Smooth muscle cell (in vitro differentiated cells): Measurements from ENCODE around the gene APC2. TPM values are rescaled to one million over a fixed set of nuclear protein-coding genes. Genes with fewer than 3 reads are reported as not detected.
A peak's percentile ranks its signal among the peaks of the same experiment; 100 is the strongest.

Experiments used
- DNase-seq: peaks from one replicate; lab custom pipeline; 2025; ENCODE audit not compliant: unreplicated experiment; lab: John Stamatoyannopoulos, UW
- H2AFZ ChIP-seq: fragments of 200-600 bp; sonication (generic); 2 replicates; pipeline ENCODE4 v1.6.0; 2016; ENCODE audit warnings: antibody characterized with exemption, low read depth, mild to moderate bottlenecking
- H3F3A ChIP-seq: fragments of 200-600 bp; sonication (generic); 2 replicates; pipeline ENCODE4 v1.6.0; 2017; ENCODE audit warnings: antibody characterized with exemption, low read depth
- H3K27ac ChIP-seq: fragments of 200-600 bp; sonication (generic); 2 replicates; pipeline ENCODE4 v1.5.1; 2016; ENCODE audit warnings: low read depth, mild to moderate bottlenecking
- H3K27me3 ChIP-seq: fragments of 200-600 bp; sonication (generic); 2 replicates; pipeline ENCODE4 v1.6.1; 2016; ENCODE audit warnings: low read depth, mild to moderate bottlenecking
- H3K36me3 ChIP-seq: fragments of 200-600 bp; sonication (generic); 2 replicates; pipeline ENCODE4 v1.5.1; 2016; ENCODE audit warnings: low read depth
- H3K4me1 ChIP-seq: fragments of 200-600 bp; sonication (generic); 2 replicates; pipeline ENCODE4 v1.5.1; 2016; ENCODE audit warnings: low read depth
- H3K4me2 ChIP-seq: fragments of 200-600 bp; sonication (generic); 2 replicates; pipeline ENCODE4 v1.6.0; 2016; ENCODE audit warnings: mild to moderate bottlenecking
- H3K4me3 ChIP-seq: fragments of 200-600 bp; sonication (generic); 2 replicates; pipeline ENCODE4 v1.5.1; 2016; ENCODE audit warnings: mild to moderate bottlenecking
- H3K79me2 ChIP-seq: fragments of 200-600 bp; sonication (generic); 2 replicates; pipeline ENCODE4 v1.6.0; 2016; ENCODE audit warnings: low read depth, mild to moderate bottlenecking
- H3K9ac ChIP-seq: fragments of 200-600 bp; sonication (generic); 2 replicates; pipeline ENCODE4 v1.6.0; 2016; ENCODE audit warnings: low read depth
- H3K9me3 ChIP-seq: fragments of 200-600 bp; sonication (generic); replicated peaks from 2 replicates; pipeline ENCODE4 v1.5.1; 2016; ENCODE audit warnings: low read depth
- H4K20me1 ChIP-seq: fragments of 200-600 bp; sonication (generic); 2 replicates; pipeline ENCODE4 v1.6.0; 2016; ENCODE audit warnings: low read depth
- CTCF ChIP-seq: fragments of 200-600 bp; sonication (generic); IDR thresholded peaks from 2 replicates; pipeline ENCODE4 v1.5.1; 2017; ENCODE audit warnings: borderline replicate concordance, mild to moderate bottlenecking, antibody characterized with exemption; ENCODE audit not compliant: insufficient read depth, poor library complexity, severe bottlenecking
- WGBS: methylation state at CpG from one replicate; pipeline ENCODE4 v1.1.7; 2016; ENCODE audit warnings: low lambda C conversion rate; 5-methylcytosine and 5-hydroxymethylcytosine counted together
- polyA plus RNA-seq: library from polyadenylated mRNA; unstranded; fragments of >200 nt; fragmentation: Nextera tagmentation; extraction: Ambion mirVana; gene quantifications from 2 replicates; pipeline ENCODE4 v1.2.1, GENCODE V29; 2016
- total RNA-seq: library from RNA; depleted of rRNA; stranded (reverse); fragments of >200 nt; gene quantifications from 2 replicates; pipeline ENCODE4 v1.2.3, GENCODE V29; 2014

The APC2 gene
- total and polyA plus RNA-seq, 2 experiments from 2014 or later, result 0.18 to 0.30 TPM

DNA sequence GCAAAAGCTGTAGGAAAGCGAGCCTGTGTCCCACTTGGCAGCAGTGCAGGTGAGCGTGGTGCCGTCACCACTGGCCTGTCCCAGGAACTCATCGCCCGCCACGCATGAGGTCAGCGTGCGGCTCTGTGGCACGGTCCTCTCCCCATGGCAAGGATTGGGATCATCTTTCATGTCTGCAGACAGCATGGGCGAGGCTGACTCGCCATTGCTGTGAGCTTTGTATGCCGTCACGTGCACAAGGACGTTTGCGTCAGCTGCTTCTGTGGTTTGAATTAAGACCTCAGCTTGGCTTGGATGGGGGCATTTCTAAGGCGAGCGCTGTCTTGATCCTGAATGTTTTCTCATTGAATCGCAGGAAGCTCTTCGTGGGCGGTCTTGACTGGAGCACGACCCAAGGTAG, 32.8 kb upstream of the APC2 start:
- Histone ChIP-seq H3K27ac (peak overlapping the region; percentile 96), H3K9me3 (no peaks in the 10 kb centered on the region), H3F3A (peaks cover 28% of the 10 kb centered on the region), H3K4me2 (peak overlapping the region; percentile 80), H4K20me1 (peaks cover 89% of the 10 kb centered on the region), H3K4me1 (peaks cover 20% of the 10 kb centered on the region), H3K9ac (peak overlapping the region; percentile 82), H3K4me3 (no peak overlapping the region), H3K27me3 (no peaks in the 10 kb centered on the region), H3K79me2 (peaks cover 79% of the 10 kb centered on the region), H2AFZ (no peak overlapping the region), H3K36me3 (no peaks in the 10 kb centered on the region)
- 64% methylated on average over 21 of the region's 21 CpGs for WGBS
- TF ChIP-seq CTCF, result no peak
- no peak for DNase-seq

DNA sequence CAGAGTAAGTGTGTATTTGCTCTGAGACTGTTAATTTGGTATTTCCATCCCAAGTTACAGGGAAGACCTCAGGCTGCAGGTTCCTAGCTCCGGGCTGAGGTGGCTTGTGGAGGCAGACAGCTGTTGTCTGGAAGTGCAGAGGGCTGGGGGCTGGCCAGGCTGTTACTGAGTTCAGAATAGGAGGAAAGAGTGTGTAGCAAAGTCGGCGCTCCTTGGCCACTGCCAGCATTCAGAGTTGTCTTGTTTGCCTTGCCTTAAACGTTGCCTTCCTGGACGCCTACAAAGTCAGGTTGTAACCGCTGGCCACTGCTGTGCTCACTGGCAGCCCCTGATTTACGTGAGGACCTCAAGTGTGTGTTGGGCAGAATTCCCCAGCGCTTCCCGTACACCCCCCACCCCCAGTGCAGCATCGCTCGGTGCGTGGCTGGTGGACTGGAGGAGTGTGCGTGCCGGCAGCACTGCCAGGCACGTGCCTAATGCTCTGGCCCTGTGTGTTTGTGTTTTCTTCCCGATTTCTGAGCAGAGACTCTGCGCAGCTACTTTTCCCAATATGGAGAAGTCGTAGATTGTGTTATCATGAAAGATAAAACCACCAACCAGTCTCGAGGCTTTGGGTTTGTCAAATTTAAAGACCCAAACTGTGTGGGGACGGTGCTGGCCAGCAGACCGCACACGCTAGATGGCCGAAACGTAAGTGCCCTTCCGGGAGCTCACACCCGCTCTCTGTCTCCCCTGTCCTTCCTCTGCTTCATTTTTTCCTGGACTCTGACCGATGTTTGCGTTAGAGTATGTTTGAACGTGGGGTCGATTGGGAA, 32.0 kb upstream of the APC2 start:
- DNase-seq, result no peak
- Histone ChIP-seq H3K4me1 (peaks cover 20% of the 10 kb centered on the region), H3K9me3 (no peaks in the 10 kb centered on the region), H3K4me2 (peak overlapping the region; percentile 80), H3K36me3 (no peaks in the 10 kb centered on the region), H3K27ac (peak overlapping the region; percentile 96), H3K9ac (no peak overlapping the region), H3K27me3 (no peaks in the 10 kb centered on the region), H3K4me3 (no peak overlapping the region), H2AFZ (no peak overlapping the region), H3F3A (peaks cover 28% of the 10 kb centered on the region), H3K79me2 (peaks cover 79% of the 10 kb centered on the region), H4K20me1 (peaks cover 89% of the 10 kb centered on the region)
- 85% methylated on average over 30 of the region's 30 CpGs for WGBS
- TF ChIP-seq CTCF, result no peak

GRCh38 chr19:1418496-1418775, 31.5 kb upstream of the APC2 start:
- H4K20me1 ChIP-seq, result peaks cover 89% of the 10 kb centered on the region
- peak overlapping the region; percentile 96 for H3K27ac ChIP-seq
- peaks cover 20% of the 10 kb centered on the region for H3K4me1 ChIP-seq
- H3K9me3 ChIP-seq, result no peaks in the 10 kb centered on the region
- peaks cover 28% of the 10 kb centered on the region for H3F3A ChIP-seq
- no peak overlapping the region for H3K4me2 ChIP-seq
- H3K36me3 ChIP-seq, result no peaks in the 10 kb centered on the region
- H3K9ac ChIP-seq, result no peak overlapping the region
- no peak for TF ChIP-seq CTCF
- H3K4me3 ChIP-seq, result no peak overlapping the region
- H3K27me3 ChIP-seq, result no peaks in the 10 kb centered on the region
- 94% methylated on average over 13 of the region's 13 CpGs for WGBS
- DNase-seq, result no peak
- H2AFZ ChIP-seq, result no peak overlapping the region
- H3K79me2 ChIP-seq, result peaks cover 79% of the 10 kb centered on the region
